Astrocyte of the spinal cord (primary cell): ENCODE measurements around the gene KIRREL2.
"Not testable (repeated sequence)": the region's sequence is repeated elsewhere in the genome, so short reads cannot be mapped to it uniquely, and the experiment has no call there.

Experiments
- DNase-seq: peaks from one replicate; pipeline ENCODE4 v3.0.0; 2011; ENCODE audit warnings: low read depth, low spot score
- H3K4me3 ChIP-seq: 2 replicates; pipeline ENCODE4 v1.5.1; 2011; ENCODE audit warnings: low read depth, mild to moderate bottlenecking, low read length, moderate library complexity
- in situ Hi-C: cut with HindIII; loops from 2 replicates; pipeline ENCODE4 v1.10.0; 2017; ENCODE audit warnings: low sequenced_read_pairs
- TF ChIP-seq, protein P1 (sequence below): IDR thresholded peaks from 2 replicates; pipeline ENCODE4 v1.5.1; 2012; ENCODE audit warnings: low read depth, mild to moderate bottlenecking, low read length, inconsistent platforms

KIRREL2 gene

DNA sequence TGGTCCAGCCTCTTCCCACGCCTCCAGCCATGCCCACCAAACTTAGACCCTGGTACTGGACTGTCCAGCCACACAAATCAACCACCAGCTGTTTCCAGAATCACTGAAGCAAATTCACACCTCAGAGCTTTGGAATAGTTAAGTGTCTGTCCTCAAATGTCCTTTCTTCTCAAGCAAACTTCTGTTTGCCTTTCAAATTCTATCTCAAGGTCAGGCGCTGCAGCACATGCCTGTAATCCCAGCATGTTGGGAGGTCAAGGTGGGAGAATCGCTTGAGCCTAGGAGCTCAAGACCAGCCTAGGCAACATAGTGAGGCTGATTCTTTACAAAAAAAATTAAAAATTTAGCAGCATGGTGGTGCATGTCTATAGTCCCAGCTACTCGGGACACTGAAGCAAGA lies 24.7 kb upstream of the KIRREL2 start:
- in situ Hi-C loops = no loop called here
- DNase-seq = no peak
- TF ChIP-seq, protein P1, sequence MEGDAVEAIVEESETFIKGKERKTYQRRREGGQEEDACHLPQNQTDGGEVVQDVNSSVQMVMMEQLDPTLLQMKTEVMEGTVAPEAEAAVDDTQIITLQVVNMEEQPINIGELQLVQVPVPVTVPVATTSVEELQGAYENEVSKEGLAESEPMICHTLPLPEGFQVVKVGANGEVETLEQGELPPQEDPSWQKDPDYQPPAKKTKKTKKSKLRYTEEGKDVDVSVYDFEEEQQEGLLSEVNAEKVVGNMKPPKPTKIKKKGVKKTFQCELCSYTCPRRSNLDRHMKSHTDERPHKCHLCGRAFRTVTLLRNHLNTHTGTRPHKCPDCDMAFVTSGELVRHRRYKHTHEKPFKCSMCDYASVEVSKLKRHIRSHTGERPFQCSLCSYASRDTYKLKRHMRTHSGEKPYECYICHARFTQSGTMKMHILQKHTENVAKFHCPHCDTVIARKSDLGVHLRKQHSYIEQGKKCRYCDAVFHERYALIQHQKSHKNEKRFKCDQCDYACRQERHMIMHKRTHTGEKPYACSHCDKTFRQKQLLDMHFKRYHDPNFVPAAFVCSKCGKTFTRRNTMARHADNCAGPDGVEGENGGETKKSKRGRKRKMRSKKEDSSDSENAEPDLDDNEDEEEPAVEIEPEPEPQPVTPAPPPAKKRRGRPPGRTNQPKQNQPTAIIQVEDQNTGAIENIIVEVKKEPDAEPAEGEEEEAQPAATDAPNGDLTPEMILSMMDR = no peak
- no peak overlapping the region for H3K4me3 ChIP-seq

DNA sequence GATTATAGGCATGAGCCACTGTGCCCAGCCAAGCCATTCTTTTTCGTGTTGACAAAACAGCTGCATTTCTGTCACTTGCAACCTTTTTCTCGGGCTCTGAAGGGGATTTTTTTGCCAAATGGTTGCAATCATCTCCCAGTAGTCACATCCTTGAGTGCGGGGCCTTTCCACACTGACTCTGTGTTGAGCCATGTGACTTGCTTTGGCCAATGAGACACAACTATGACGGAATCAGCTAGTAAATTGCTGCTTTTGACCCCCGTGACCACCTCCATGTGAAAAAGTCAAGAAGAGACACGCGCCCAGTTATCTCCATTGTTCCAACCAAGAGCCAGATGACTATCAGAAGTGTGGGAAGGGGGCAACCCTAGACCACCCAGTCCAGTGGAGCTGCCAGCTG lies 22.7 kb upstream of the KIRREL2 start:
- no peak for DNase-seq
- in situ Hi-C loops = no loop called here

DNA sequence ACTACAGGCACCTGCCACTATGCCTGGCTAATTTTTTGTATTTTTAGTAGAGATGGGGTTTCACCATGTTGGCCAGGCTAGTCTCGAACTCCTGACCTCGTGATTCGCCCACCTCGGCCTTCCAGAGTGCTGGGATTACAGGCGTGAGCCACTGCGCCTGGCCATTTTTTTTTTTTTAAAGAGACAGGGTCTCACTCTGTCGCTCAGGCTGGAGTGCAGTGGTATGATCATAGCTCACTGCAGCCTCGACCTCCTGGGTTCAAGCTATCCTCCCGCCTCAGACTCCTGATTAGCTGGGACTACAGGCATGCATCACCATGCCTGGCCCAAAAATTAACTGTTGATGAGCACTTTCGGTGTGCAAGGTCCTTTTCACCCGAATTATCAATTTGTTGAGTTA lies 20.6 kb upstream of the KIRREL2 start:
- H3K4me3 ChIP-seq, DNase-seq, in situ Hi-C loops: not testable (repeated sequence)

More for the DNA sequence above, 22.7 kb upstream of the KIRREL2 start:
- no peak overlapping the region for H3K4me3 ChIP-seq
- TF ChIP-seq, protein P1 = no peak

DNA sequence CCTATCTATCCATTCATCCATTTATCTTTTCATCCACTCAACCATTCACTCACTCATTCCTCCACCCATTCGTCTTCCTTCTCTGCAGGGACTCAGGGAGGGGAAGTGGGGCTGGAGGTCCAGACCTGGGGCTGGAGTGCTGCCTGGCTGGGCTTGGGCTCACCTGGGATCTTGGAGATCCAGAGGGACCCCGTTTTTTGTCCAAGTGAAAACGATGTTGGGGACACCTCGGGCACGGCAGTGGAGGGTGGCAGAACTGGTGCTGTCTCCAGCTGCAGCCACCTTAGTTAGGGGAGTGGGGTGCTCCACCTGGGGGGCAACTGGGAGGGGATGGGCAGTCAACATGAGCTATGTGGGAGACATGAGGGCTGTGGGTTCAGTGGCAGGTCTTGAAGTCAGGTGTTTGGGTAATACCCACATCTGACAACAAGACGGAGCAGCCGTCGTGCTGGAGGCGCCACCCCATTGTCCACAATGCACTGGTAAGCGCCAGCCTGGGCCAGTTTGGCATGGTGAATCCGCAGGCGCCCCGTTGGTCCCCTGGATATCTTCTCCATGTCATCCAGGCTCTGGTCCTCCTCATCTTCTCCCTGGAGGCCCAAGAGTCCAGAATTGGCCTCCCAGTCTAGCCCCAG lies 14.6 kb upstream of the KIRREL2 start:
- in situ Hi-C loops = no loop called here
- no peak overlapping the region for H3K4me3 ChIP-seq
- no peak for DNase-seq
- TF ChIP-seq, protein P1 = no peak

DNA sequence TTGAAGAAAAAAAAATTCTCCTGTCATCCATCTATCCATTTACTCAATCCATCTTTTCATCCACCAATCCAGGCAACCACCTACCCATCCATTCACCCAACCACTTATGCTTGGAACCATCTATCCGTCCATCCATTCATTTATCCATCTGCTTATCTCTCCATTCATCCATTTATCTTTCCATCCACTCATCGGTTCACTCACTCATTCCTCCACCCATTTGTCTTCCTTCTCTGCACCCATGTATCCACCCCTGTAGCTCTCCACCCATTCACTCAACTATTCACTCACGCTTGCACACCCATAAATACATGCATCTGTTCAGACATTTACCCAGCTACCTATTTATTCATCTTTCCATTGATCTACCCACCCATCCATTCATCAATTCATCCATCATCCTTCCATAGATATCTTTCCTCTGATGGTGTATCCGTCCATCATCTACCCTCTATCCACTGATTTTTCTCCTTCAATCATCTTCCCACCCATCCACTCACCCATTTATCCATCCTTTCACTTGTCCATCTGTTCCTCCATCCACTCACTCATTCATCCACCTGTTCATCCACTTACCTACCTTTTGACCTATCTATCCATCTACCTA lies 13.9 kb upstream of the KIRREL2 start:
- TF ChIP-seq, protein P1 = no peak
- in situ Hi-C loops = no loop called here
- no peak for DNase-seq
- H3K4me3 ChIP-seq = no peak overlapping the region

DNA sequence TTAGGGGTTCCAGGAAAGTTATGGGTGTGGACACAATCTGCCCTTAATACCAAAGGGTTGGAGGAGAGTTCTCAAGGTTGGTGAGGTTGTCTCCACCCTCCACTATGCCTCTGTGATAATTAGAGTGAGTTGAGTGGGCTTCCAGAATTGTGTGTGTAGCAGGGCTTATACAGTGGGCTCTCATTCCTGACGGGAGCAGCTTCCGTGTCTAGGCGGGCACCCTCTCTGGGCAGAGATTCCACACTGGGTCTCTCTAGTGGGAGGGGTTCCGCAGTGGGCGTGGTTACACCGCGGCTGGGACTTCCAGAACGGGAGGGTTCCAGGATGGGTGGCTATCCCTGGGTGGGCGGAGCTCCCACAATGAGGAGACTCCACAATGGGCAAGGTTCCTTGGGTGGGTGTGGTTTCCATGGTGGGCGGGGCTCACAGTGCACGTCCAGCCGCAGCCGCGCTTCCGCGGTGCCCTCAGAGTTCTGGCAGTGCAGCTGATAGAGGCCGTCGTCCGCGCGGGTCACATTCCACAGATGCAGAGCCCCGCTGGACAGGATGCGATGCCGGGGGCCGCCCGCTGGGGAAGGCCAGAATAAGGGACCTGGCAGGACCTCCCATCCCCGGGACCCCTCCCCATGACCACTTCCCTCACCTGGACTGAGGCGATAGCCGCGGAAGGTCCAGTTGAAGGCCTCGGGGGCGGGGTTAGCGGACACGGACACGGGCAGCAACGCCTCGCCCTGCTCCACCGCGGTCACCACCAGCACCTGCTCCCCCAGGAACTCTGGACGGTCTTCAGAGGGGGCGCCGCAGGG lies 12.8 kb upstream of the KIRREL2 start:
- no peak for DNase-seq
- in situ Hi-C loops = no loop called here
- H3K4me3 ChIP-seq = no peak overlapping the region
- TF ChIP-seq, protein P1 = no peak
